ENCODE data around the gene CDC123.

GRCh38 chr10:12193193-12193592 lies 2.8 kb upstream of the CDC123 start:
- TF ChIP-seq CTCF (IDR thresholded peaks at IDR 0.05; ENCODE audit: insufficient read depth, low read depth, low read length) (no peak), EZH2 (IDR thresholded peaks at IDR 0.05; ENCODE audit: insufficient read depth, low read length) (no peak)

Data from astrocyte (in vitro differentiated cells and primary cell).